GM12878 (cell line): ENCODE data around the gene NME7. TPM values are rescaled to one million over a fixed set of nuclear protein-coding genes. Genes with fewer than 3 reads are reported as not detected.

Experiments used
- ASH2L ChIP-seq: fragments of 300-600, 200-600 bp; sonication (generic); IDR thresholded peaks from 2 replicates; pipeline ENCODE4 v1.6.1; 2017; ENCODE audit warnings: low read depth, mild to moderate bottlenecking, borderline replicate concordance
- BCLAF1 ChIP-seq: fragments of 450-650 bp; IDR thresholded peaks from 2 replicates; pipeline ENCODE4 v1.6.1; 2017; ENCODE audit warnings: antibody characterized with exemption, mild to moderate bottlenecking, moderate library complexity
- E4F1 ChIP-seq: fragments of 450-650 bp; IDR thresholded peaks from 2 replicates; pipeline ENCODE4 v1.6.1; 2018; ENCODE audit warnings: borderline replicate concordance, mild to moderate bottlenecking; ENCODE audit not compliant: partially characterized antibody
- IRF5 ChIP-seq: fragments of 450-650 bp; IDR thresholded peaks from 2 replicates; pipeline ENCODE4 v1.6.1; 2017; ENCODE audit warnings: borderline replicate concordance
- NFYB ChIP-seq: IDR thresholded peaks from 2 replicates; pipeline ENCODE4 v1.6.1; 2011; ENCODE audit warnings: low read depth, mild to moderate bottlenecking, low read length, improper control_type of control experiment, moderate library complexity; ENCODE audit not compliant: insufficient read depth
- NR2C2 ChIP-seq: IDR thresholded peaks from 2 replicates; pipeline ENCODE4 v1.6.1; 2011; ENCODE audit warnings: borderline replicate concordance, low read depth; ENCODE audit not compliant: control insufficient read depth, insufficient read length
- POLR2AphosphoS5 ChIP-seq: IDR thresholded peaks from 2 replicates; pipeline ENCODE4 v1.6.1; 2011; ENCODE audit warnings: mild to moderate bottlenecking, low read length, inconsistent platforms
- REST ChIP-seq: IDR thresholded peaks from 2 replicates; pipeline ENCODE4 v1.6.1; 2012; ENCODE audit warnings: mild to moderate bottlenecking, low read depth, low read length
- SREBF2 ChIP-seq: IDR thresholded peaks from 2 replicates; pipeline ENCODE4 v1.6.1; 2012; ENCODE audit warnings: mild to moderate bottlenecking, low read length
- SUZ12 ChIP-seq: fragments of 200-600 bp; sonication (generic); IDR thresholded peaks from one replicate; pipeline ENCODE4 v1.6.1; 2018; ENCODE audit warnings: antibody characterized with exemption, mild to moderate bottlenecking; ENCODE audit not compliant: unreplicated experiment
- TARDBP ChIP-seq: IDR thresholded peaks from 2 replicates; pipeline ENCODE4 v1.6.1; 2016; ENCODE audit warnings: borderline replicate concordance
- TCF7 ChIP-seq: IDR thresholded peaks from 2 replicates; pipeline ENCODE4 v1.6.1; 2014; ENCODE audit warnings: antibody characterized with exemption, borderline replicate concordance
- ZNF217 ChIP-seq: fragments of 450-650 bp; IDR thresholded peaks from 2 replicates; pipeline ENCODE4 v1.6.1; 2017; ENCODE audit warnings: antibody characterized with exemption, mild to moderate bottlenecking
- polyA plus RNA-seq, 11 experiments: library from polyadenylated mRNA; depleted of rRNA in 4 of 11; unstranded in 6 of 11; stranded (reverse) in 5 of 11; fragments of >200 nt; fragmentation: Nextera tagmentation in 4 of 11; fragmentation: Illumina TruSeq in 1 of 11; extraction: Ambion mirVana in 4 of 11; extraction: Trizol in 1 of 11; gene quantifications; 1 replicate in 1 of 11; 2 replicates in 10 of 11; pipeline versions ENCODE4 v1.2.1 to v1.2.3, GENCODE V29; 2011 to 2016; ENCODE audit warnings: inconsistent platforms in 2 of 11, missing spikeins in 2 of 11, low read depth in 1 of 11
- total RNA-seq, 4 experiments: library from RNA; depleted of rRNA in 3 of 4; stranded (reverse); fragments of >200 nt in 3 of 4; fragmentation: Illumina TruSeq in 1 of 4; extraction: Trizol in 1 of 4; gene quantifications; 2 replicates each; pipeline versions ENCODE4 v1.2.1 to v1.2.3, GENCODE V29; 2013 to 2021

The NME7 gene
- total and polyA plus RNA-seq, 10 of the 15 experiments (the other 5 are each of a cell fraction or from before 2014, with no cell fraction given): 1.5 to 15.6 (median 7.2) TPM

- no peak for TF ChIP-seq REST
- TF ChIP-seq POLR2AphosphoS5: no peak
- no peak for TF ChIP-seq TARDBP
- TF ChIP-seq BCLAF1: no peak
- no peak for TF ChIP-seq NR2C2
- no peak for TF ChIP-seq TCF7
- TF ChIP-seq IRF5: no peak
- no peak for TF ChIP-seq NFYB
- no peak for TF ChIP-seq SUZ12
- TF ChIP-seq E4F1: no peak
- TF ChIP-seq SREBF2: no peak
- TF ChIP-seq ZNF217: no peak
- no peak for TF ChIP-seq ASH2L
These were observed 281.7 kb downstream of the NME7 start (continued) for GRCh38 chr1:169085911-169086310.
